Measurements from ENCODE around the gene ARMH3.

DNA sequence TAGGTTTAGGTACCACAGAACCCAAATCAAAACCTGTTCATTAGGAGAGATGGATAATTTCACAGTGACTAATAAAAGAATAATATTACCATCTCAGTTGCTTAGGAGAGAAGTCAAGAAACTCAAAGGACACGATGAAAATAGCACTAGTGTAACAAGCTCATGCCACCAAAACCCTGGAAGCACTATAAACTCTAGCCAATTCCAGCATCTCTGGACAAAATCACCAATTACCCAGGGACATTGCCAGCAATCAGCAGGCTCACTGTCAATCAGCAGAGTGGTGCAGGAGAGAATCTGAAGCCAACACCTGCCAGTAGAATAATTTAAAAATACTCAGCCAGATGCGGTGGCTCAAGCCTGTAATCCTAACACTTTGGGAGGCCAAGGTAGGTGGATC lies 88.9 kb downstream of the ARMH3 start:
- TF ChIP-seq, protein P1, sequence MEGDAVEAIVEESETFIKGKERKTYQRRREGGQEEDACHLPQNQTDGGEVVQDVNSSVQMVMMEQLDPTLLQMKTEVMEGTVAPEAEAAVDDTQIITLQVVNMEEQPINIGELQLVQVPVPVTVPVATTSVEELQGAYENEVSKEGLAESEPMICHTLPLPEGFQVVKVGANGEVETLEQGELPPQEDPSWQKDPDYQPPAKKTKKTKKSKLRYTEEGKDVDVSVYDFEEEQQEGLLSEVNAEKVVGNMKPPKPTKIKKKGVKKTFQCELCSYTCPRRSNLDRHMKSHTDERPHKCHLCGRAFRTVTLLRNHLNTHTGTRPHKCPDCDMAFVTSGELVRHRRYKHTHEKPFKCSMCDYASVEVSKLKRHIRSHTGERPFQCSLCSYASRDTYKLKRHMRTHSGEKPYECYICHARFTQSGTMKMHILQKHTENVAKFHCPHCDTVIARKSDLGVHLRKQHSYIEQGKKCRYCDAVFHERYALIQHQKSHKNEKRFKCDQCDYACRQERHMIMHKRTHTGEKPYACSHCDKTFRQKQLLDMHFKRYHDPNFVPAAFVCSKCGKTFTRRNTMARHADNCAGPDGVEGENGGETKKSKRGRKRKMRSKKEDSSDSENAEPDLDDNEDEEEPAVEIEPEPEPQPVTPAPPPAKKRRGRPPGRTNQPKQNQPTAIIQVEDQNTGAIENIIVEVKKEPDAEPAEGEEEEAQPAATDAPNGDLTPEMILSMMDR (IDR thresholded peaks at IDR 0.05; ENCODE audit: low read depth, low read length): no peak
- TF ChIP-seq POLR2A (IDR thresholded peaks at IDR 0.05; ENCODE audit: extremely low read depth, insufficient read length): no peak
- TF ChIP-seq, protein P2, sequence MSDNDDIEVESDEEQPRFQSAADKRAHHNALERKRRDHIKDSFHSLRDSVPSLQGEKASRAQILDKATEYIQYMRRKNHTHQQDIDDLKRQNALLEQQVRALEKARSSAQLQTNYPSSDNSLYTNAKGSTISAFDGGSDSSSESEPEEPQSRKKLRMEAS (IDR thresholded peaks at IDR 0.05; ENCODE audit: low read depth, low read length): no peak
- TF ChIP-seq MYC (IDR thresholded peaks at IDR 0.05; ENCODE audit: low read depth, low read length): no peak
